SK-MEL-5 (cell line): ENCODE data around the gene CCDC81. TPM values are rescaled to one million over a fixed set of nuclear protein-coding genes. Genes with fewer than 3 reads are reported as not detected.

Experiments
- total RNA-seq: library from RNA; depleted of rRNA; stranded (reverse); fragments of >200 nt; shearing (Covaris generic); gene quantifications from 2 replicates; pipeline ENCODE4 v1.2.3, GENCODE V29; 2014; rRNA removed

The CCDC81 gene
- total RNA-seq, 1 experiment from 2014 or later: not detected

Other genes with a start within 250 kb of the CCDC81 start
- 15.8 and 17.8 TPM in 2 replicates for gene EED, start 130.1 kb upstream of the CCDC81 start, total RNA-seq
- 31.5 and 36.6 TPM in 2 replicates for gene HIKESHI, start 72.6 kb upstream of the CCDC81 start, total RNA-seq